ENCODE data around the gene CNST.
A peak's percentile ranks its signal among the peaks of the same experiment; 100 is the strongest.

Gene CNST

GRCh38 chr1:246647113-246647512, 80.9 kb downstream of the CNST start:
- no peak overlapping the region for H3K4me3 ChIP-seq (replicated peaks; ENCODE audit: low read depth, low read length)
- peak; percentile 60 for TF ChIP-seq CTCF (IDR thresholded peaks at IDR 0.05; ENCODE audit: low read depth, low read length, missing control alignments)
- peak; percentile 35 for DNase-seq (ENCODE audit: extremely low read depth, low read depth)

- H3K4me3 ChIP-seq (replicated peaks; ENCODE audit: low read depth, low read length): no peak overlapping the region
- DNase-seq (ENCODE audit: extremely low read depth, low read depth): no peak
- TF ChIP-seq CTCF (IDR thresholded peaks at IDR 0.05; ENCODE audit: low read depth, low read length, missing control alignments): no peak
Measured at GRCh38 chr1:246647513-246647912, 81.3 kb downstream of the CNST start.

- no peak for TF ChIP-seq CTCF (IDR thresholded peaks at IDR 0.05; ENCODE audit: low read depth, low read length, missing control alignments)
- H3K4me3 ChIP-seq (replicated peaks; ENCODE audit: low read depth, low read length): no peak overlapping the region
- no peak for DNase-seq (ENCODE audit: extremely low read depth, low read depth)
Measured at GRCh38 chr1:246651012-246651695, 84.9 kb downstream of the CNST start.

GRCh38 chr1:246658567-246658966, 92.3 kb downstream of the CNST start:
- no peak for TF ChIP-seq CTCF (IDR thresholded peaks at IDR 0.05; ENCODE audit: low read depth, low read length, missing control alignments)
- no peak for DNase-seq (ENCODE audit: extremely low read depth, low read depth)
- H3K4me3 ChIP-seq (replicated peaks; ENCODE audit: low read depth, low read length): no peak overlapping the region

GRCh38 chr1:246659594-246660140, 93.4 kb downstream of the CNST start:
- no peak overlapping the region for H3K4me3 ChIP-seq (replicated peaks; ENCODE audit: low read depth, low read length)
- no peak for TF ChIP-seq CTCF (IDR thresholded peaks at IDR 0.05; ENCODE audit: low read depth, low read length, missing control alignments)
- no peak for DNase-seq (ENCODE audit: extremely low read depth, low read depth)

GRCh38 chr1:246661451-246661850, 95.2 kb downstream of the CNST start:
- no peak overlapping the region for H3K4me3 ChIP-seq (replicated peaks; ENCODE audit: low read depth, low read length)
- no peak for TF ChIP-seq CTCF (IDR thresholded peaks at IDR 0.05; ENCODE audit: low read depth, low read length, missing control alignments)
- DNase-seq (ENCODE audit: extremely low read depth, low read depth): no peak
